Measurements from ENCODE around the gene SORD. TPM values are rescaled to one million over a fixed set of nuclear protein-coding genes. Genes with fewer than 3 reads are reported as not detected.
"Not testable (repeated sequence)": the region's sequence is repeated elsewhere in the genome, so short reads cannot be mapped to it uniquely, and the experiment has no call there.

The SORD gene
- total RNA-seq = 10 to 100 TPM in 1 of 2 experiments, 1 to 10 TPM in 1; 7.6 to 10.2 TPM

DNA sequence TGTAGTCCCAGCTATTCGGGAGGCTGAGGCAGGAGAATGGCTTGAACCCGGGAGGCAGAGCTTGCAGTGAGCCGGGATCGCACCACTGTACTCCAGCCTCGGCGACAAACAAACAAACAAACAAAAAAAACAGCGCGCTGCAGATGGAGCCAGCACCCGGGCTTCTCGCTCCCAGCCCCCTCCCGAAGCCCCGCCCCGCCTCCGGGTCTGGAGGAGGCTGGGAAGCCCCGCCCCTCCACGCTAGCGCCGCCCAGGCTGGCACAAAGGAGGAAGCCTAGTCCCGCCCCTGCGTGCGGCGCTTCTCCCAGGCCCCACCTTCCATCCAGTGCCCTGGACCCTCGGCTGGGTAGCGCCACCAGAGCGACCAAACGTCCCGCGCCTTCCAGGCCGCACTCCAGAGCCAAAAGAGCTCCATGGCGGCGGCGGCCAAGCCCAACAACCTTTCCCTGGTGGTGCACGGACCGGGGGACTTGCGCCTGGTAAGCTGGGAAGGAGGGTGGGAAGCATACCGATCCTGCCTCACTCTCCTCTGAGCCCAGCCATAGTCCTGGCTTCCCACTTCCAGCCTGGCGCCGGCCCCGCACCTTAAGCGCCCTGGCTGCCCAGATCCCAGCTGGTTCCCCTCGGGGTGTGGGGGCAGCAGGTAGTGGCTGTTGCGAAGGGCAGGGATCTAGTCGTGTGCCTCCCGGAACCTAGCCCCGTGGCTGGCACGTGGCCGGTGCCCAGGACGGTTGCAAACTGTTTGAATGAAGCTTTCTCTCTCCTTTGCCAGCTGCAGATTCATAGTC, at the start of gene SORD:
TSS of gene SORD (plus strand) at position 325 of the 788 bp plus-strand sequence. CDS start at position 414, 89 bp downstream.
- H3K27ac Mint-ChIP-seq = peak within 1 kb of the TSS; percentile 75
- H3K9me3 Mint-ChIP-seq = no peaks in the 10 kb centered on the region
- H3K4me1 Mint-ChIP-seq = peaks cover 20% of the 10 kb centered on the region
- POLR2A ChIA-PET = interaction anchor here (0.6 kb wide), 1 partner anchor 291 kb away, joined by 3 read pairs; no protein-coding TSS in a partner anchor
- DNase-seq = peak; percentile 97
- peak within 1 kb of the TSS; percentile 84 for H3K4me3 Mint-ChIP-seq
- ATAC-seq (ENCODE audit: low read depth) = peak; percentile 97
- peaks cover 22% of the 10 kb centered on the region for H3K27me3 Mint-ChIP-seq
- H3K36me3 Mint-ChIP-seq = peaks cover 2% of the 10 kb centered on the region

DNA sequence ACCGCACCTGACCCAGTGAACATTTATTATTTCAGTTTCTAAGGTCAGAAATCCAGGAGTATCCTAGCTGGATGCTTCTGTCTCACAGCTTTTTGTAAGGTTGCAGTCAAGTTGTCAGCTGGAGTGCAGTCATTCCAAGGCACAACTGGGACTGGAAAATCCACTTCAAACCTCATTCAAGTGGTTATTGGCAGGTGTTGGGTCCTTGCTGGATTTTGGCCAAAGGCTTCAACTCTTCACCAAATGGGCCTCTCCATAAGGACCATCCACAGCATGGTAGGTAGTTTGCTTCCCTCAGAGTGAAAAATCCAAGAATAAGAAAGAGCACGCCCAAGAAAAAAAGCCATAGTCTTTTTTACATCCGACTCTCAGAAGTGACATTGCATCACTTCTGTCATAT, 46.8 kb upstream of the SORD start:
- H3K27me3 Mint-ChIP-seq = peaks cover 29% of the 10 kb centered on the region
- H3K4me1 Mint-ChIP-seq; POLR2A ChIA-PET; H3K4me3 Mint-ChIP-seq; ATAC-seq (ENCODE audit: low read depth); DNase-seq; H3K27ac Mint-ChIP-seq; H3K9me3 Mint-ChIP-seq; H3K36me3 Mint-ChIP-seq: not testable (repeated sequence)

- ATAC-seq (ENCODE audit: low read depth); H3K4me1 Mint-ChIP-seq; H3K36me3 Mint-ChIP-seq; H3K9me3 Mint-ChIP-seq; POLR2A ChIA-PET; H3K27ac Mint-ChIP-seq; DNase-seq; H3K4me3 Mint-ChIP-seq: not testable (repeated sequence)
- peaks cover 29% of the 10 kb centered on the region for H3K27me3 Mint-ChIP-seq
These were observed 45.2 kb upstream of the SORD start for GRCh38 chr15:44977781-44978180.

- POLR2A ChIA-PET; H3K9me3 Mint-ChIP-seq; H3K4me3 Mint-ChIP-seq; H3K27ac Mint-ChIP-seq; H3K36me3 Mint-ChIP-seq; DNase-seq; ATAC-seq (ENCODE audit: low read depth); H3K4me1 Mint-ChIP-seq: not testable (repeated sequence)
- H3K27me3 Mint-ChIP-seq = peaks cover 21% of the 10 kb centered on the region
These were observed 43.2 kb upstream of the SORD start for GRCh38 chr15:44979617-44980339.

GRCh38 chr15:44984144-44984543, 38.9 kb upstream of the SORD start:
- ATAC-seq (ENCODE audit: low read depth); H3K9me3 Mint-ChIP-seq; DNase-seq; H3K4me1 Mint-ChIP-seq; H3K36me3 Mint-ChIP-seq; POLR2A ChIA-PET; H3K27me3 Mint-ChIP-seq; H3K27ac Mint-ChIP-seq; H3K4me3 Mint-ChIP-seq: not testable (repeated sequence)

- H3K9me3 Mint-ChIP-seq, H3K36me3 Mint-ChIP-seq, H3K4me1 Mint-ChIP-seq, DNase-seq, POLR2A ChIA-PET: not testable (repeated sequence)
- H3K27me3 Mint-ChIP-seq = peaks cover 16% of the 10 kb centered on the region
- H3K27ac Mint-ChIP-seq = peak overlapping the region; percentile 68
- H3K4me3 Mint-ChIP-seq = peak overlapping the region; percentile 20
- peak; percentile 84 for ATAC-seq (ENCODE audit: low read depth)
These were observed 36.5 kb upstream of the SORD start for GRCh38 chr15:44986346-44987055.

DNA sequence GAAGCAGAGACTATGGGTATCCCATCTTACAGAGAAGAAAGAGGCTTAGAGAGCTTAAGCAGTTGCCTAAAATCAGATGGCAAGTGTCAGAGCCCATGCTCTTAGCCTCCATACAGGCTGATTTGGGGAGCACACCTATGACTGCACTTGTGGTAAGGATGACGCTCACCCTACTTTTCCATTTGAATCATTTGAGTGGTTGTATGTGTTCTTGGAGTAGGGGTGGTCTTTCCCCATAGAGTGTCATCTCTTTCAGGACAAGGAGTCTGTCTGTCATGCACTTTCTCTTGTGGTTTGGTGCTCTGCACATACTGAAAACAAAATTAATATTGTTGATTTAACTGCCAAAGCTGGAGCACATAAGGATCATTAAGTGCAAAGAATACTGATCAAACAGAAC, 35.3 kb upstream of the SORD start:
- POLR2A ChIA-PET; H3K36me3 Mint-ChIP-seq; H3K4me3 Mint-ChIP-seq; H3K27ac Mint-ChIP-seq; DNase-seq; H3K9me3 Mint-ChIP-seq; H3K4me1 Mint-ChIP-seq; ATAC-seq (ENCODE audit: low read depth): not testable (repeated sequence)
- H3K27me3 Mint-ChIP-seq = peaks cover 20% of the 10 kb centered on the region

DNA sequence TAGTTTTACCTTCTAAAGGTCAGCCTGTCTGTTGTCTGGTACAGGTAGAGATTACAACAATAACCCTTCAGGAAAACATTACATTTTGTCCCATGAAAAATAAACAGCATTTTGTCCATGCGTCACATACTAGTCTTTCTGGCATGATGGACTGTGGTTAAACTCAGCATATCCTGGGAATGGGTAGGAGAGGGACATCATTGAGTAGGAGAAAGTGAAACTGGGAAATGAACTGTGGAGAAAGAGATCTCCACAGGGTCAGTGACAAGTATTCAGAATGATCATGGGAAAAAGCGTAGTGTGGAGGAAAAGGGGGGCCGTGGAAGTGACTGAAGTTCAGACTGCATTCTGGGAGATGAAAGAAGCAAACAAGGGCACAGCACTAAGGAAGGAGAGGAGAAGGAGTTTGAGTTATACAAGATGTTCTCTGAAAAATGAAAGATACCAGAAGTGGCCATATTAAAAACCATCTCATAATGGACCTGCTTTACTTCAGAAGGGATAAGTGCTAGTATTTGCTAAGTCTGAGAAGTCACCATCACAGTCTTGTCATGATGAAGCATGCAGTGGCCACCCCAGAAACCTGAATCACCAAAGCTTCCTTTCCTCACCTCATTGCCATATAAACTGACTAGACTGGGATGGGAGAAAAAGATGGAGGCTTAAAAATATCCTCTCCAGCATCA, 34.7 kb upstream of the SORD start:
- ATAC-seq (ENCODE audit: low read depth); H3K4me3 Mint-ChIP-seq; H3K4me1 Mint-ChIP-seq; H3K36me3 Mint-ChIP-seq; H3K27ac Mint-ChIP-seq; H3K9me3 Mint-ChIP-seq; DNase-seq; POLR2A ChIA-PET: not testable (repeated sequence)
- H3K27me3 Mint-ChIP-seq = peaks cover 25% of the 10 kb centered on the region

- H3K36me3 Mint-ChIP-seq; ATAC-seq (ENCODE audit: low read depth); POLR2A ChIA-PET; DNase-seq; H3K4me3 Mint-ChIP-seq; H3K27ac Mint-ChIP-seq; H3K4me1 Mint-ChIP-seq; H3K9me3 Mint-ChIP-seq: not testable (repeated sequence)
- peaks cover 30% of the 10 kb centered on the region for H3K27me3 Mint-ChIP-seq
These were observed 34.1 kb upstream of the SORD start for GRCh38 chr15:44988870-44989219.

- H3K36me3 Mint-ChIP-seq; POLR2A ChIA-PET; H3K27ac Mint-ChIP-seq; H3K4me1 Mint-ChIP-seq; DNase-seq; H3K4me3 Mint-ChIP-seq; ATAC-seq (ENCODE audit: low read depth); H3K9me3 Mint-ChIP-seq: not testable (repeated sequence)
- peaks cover 36% of the 10 kb centered on the region for H3K27me3 Mint-ChIP-seq
These were observed 25.4 kb upstream of the SORD start for GRCh38 chr15:44997632-44998031.

- no peak for DNase-seq
- Mint-ChIP-seq H3K27ac (no peak overlapping the region), H3K36me3 (no peaks in the 10 kb centered on the region), H3K4me3 (no peak overlapping the region), H3K27me3 (peaks cover 23% of the 10 kb centered on the region), H3K4me1 (no peaks in the 10 kb centered on the region), H3K9me3 (no peaks in the 10 kb centered on the region)
- POLR2A ChIA-PET = no interaction called here
- no peak for ATAC-seq (ENCODE audit: low read depth)
These were observed 23.9 kb upstream of the SORD start for GRCh38 chr15:44999105-44999504.

GRCh38 chr15:45001180-45001579, 21.8 kb upstream of the SORD start:
- peaks cover 12% of the 10 kb centered on the region for H3K27me3 Mint-ChIP-seq
- POLR2A ChIA-PET; H3K36me3 Mint-ChIP-seq; H3K27ac Mint-ChIP-seq; H3K4me1 Mint-ChIP-seq; DNase-seq; H3K4me3 Mint-ChIP-seq; H3K9me3 Mint-ChIP-seq; ATAC-seq (ENCODE audit: low read depth): not testable (repeated sequence)

DNA sequence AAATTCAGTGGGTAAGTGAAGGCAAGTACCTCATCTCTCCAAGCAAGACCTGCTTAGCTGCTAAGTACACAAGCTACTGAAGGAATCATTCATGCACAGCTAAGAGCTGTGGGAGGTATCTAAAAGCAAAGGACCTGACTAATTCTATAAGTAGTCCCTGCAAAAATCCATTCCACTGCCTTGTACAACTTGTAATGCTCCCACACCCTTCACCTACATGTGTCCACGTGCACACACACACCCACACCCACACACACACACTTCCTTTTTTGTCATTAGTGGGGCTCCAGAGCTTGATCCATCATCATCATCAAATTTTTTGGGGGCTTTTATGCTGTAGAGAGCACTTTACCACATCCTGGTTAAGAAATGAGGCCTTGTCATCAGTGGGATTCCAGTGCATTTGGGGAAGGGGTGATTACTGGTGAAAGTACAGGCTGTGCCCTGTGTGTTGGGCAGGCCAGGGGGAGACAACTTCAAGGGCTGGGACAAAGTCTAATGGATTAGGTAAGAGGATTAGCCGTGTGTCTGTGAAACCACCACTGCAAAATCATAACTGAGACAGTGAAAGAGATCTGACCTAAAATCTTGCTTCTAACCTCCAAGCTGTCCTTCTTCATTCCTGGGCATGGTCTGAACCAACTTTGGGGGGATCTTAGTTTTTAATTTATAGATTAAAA, 19.1 kb upstream of the SORD start:
- H3K9me3 Mint-ChIP-seq; DNase-seq; H3K4me1 Mint-ChIP-seq; H3K27ac Mint-ChIP-seq; ATAC-seq (ENCODE audit: low read depth); POLR2A ChIA-PET; H3K4me3 Mint-ChIP-seq; H3K27me3 Mint-ChIP-seq; H3K36me3 Mint-ChIP-seq: not testable (repeated sequence)

Data from activated naive CD8-positive, alpha-beta T cell treated with anti-CD3 and anti-CD28 coated beads, Interleukin-2, amount 10 ng/mL, durations not matched to agents 7 days and 5 days (primary cell).